Amygdala (tissue), 56 donors: Measurements from ENCODE around the gene DDX41.
"Not testable (repeated sequence)": the region's sequence is repeated elsewhere in the genome, so short reads cannot be mapped to it uniquely, and the experiment has no call there.

Source experiments
- DNase-seq, 56 donors: peaks; one replicate each; lab custom pipeline; 2025; lab: John Stamatoyannopoulos, UW

DDX41 gene

GRCh38 chr5:177516601-177517568 lies at the start of gene DDX41:
DDX41 (minus strand) TSS chr5:177516961; CDS start chr5:177516945, 16 bp downstream.
- peak; percentile 89 to 99 (median 96) for DNase-seq

GRCh38 chr5:177565046-177565445 lies 48.3 kb upstream of the DDX41 start:
- no peak for DNase-seq

GRCh38 chr5:177559446-177559941 lies 42.7 kb upstream of the DDX41 start:
- DNase-seq: not testable (repeated sequence)

GRCh38 chr5:177557796-177558195 lies 41.0 kb upstream of the DDX41 start:
- no peak for DNase-seq

- no peak for DNase-seq
Measured at GRCh38 chr5:177557041-177557647, 40.4 kb upstream of the DDX41 start.

- DNase-seq: no peak
Measured at GRCh38 chr5:177555665-177556064, 38.9 kb upstream of the DDX41 start.

GRCh38 chr5:177555228-177555627 lies 38.5 kb upstream of the DDX41 start:
- no peak for DNase-seq

- DNase-seq: peak; percentile 19 to 95 (median 88)
Measured at GRCh38 chr5:177554474-177555111, 37.8 kb upstream of the DDX41 start, which contains the start of gene FAM193B. FAM193B (minus strand) TSS chr5:177554563; CDS start chr5:177554458, 105 bp downstream.

- DNase-seq: peak in 22 of 56 donors; percentile 12 to 72 (median 42)
Measured at GRCh38 chr5:177553671-177554429, 37.1 kb upstream of the DDX41 start.

- DNase-seq: peak in 12 of 56 donors; percentile 7 to 28 (median 22)
Measured at GRCh38 chr5:177552839-177553455, 36.2 kb upstream of the DDX41 start.

- no peak for DNase-seq
Measured at GRCh38 chr5:177550122-177550521, 33.4 kb upstream of the DDX41 start.

- no peak for DNase-seq
Measured at GRCh38 chr5:177548495-177548894, 31.7 kb upstream of the DDX41 start.

- no peak for DNase-seq
Measured at GRCh38 chr5:177547736-177548135, 31.0 kb upstream of the DDX41 start.

- DNase-seq: peak in 14 of 56 donors; percentile 6 to 69 (median 34)
Measured at GRCh38 chr5:177546258-177546741, 29.5 kb upstream of the DDX41 start.

- DNase-seq: peak in 1 of 56 donors; percentile 58
Measured at GRCh38 chr5:177545487-177546257, 28.9 kb upstream of the DDX41 start.

- no peak for DNase-seq
Measured at GRCh38 chr5:177542816-177543465, 26.2 kb upstream of the DDX41 start.

- no peak for DNase-seq
Measured at GRCh38 chr5:177540438-177540837, 23.7 kb upstream of the DDX41 start.

GRCh38 chr5:177539411-177539810 lies 22.6 kb upstream of the DDX41 start:
- no peak for DNase-seq
